ENCODE results near the gene ARSG. TPM values are rescaled to one million over a fixed set of nuclear protein-coding genes. Genes with fewer than 3 reads are reported as not detected.

ARSG gene
- total and polyA plus RNA-seq, 2 of the 13 experiments (the other 11 are each of a cell fraction or from before 2014, with no cell fraction given), result 3.7 to 15.2 TPM

DNA sequence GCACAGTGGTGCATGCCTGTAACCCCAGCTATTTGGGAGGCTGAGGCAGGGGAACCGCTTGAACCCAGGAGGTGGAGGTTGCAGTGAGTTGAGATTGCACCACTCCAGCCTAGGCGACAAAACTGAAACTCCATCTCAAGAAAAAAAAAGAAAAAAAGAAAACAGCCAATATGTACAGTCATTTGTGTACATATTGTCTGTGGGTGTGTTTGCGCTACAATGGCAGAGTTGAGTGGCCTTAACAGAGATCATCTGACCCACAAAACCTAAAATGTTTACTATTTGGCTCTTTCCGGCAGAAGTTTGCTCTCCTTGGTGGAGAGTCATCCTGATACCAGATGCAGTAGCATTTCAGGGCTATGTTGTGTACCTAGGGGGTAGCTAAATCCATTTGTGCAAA lies 57.9 kb downstream of the ARSG start (continued):
- TF ChIP-seq, protein P1, sequence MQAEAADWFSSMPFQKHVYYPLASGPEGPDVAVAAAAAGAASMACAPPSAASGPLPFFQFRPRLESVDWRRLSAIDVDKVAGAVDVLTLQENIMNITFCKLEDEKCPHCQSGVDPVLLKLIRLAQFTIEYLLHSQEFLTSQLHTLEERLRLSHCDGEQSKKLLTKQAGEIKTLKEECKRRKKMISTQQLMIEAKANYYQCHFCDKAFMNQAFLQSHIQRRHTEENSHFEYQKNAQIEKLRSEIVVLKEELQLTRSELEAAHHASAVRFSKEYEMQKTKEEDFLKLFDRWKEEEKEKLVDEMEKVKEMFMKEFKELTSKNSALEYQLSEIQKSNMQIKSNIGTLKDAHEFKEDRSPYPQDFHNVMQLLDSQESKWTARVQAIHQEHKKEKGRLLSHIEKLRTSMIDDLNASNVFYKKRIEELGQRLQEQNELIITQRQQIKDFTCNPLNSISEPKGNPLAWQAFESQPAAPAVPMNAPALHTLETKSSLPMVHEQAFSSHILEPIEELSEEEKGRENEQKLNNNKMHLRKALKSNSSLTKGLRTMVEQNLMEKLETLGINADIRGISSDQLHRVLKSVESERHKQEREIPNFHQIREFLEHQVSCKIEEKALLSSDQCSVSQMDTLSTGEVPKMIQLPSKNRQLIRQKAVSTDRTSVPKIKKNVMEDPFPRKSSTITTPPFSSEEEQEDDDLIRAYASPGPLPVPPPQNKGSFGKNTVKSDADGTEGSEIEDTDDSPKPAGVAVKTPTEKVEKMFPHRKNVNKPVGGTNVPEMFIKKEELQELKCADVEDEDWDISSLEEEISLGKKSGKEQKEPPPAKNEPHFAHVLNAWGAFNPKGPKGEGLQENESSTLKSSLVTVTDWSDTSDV (CRISPR knock-in tag; IDR thresholded peaks at IDR 0.05), result no peak
- TF ChIP-seq ZBTB42 (CRISPR knock-in tag; IDR thresholded peaks at IDR 0.05) (no peak), CCDC6 (CRISPR knock-in tag; IDR thresholded peaks at IDR 0.05) (no peak), ZNF879 (CRISPR knock-in tag; IDR thresholded peaks at IDR 0.05) (no peak), ARNTL (CRISPR knock-in tag; IDR thresholded peaks at IDR 0.05) (no peak), ZFP36L1 (CRISPR knock-in tag; IDR thresholded peaks at IDR 0.05) (no peak), ATAD3A (CRISPR knock-in tag; IDR thresholded peaks at IDR 0.05) (no peak), SOX13 (IDR thresholded peaks at IDR 0.05) (no peak), SOX13 (CRISPR knock-in tag; conservative IDR thresholded peaks at IDR 0.05 in 1 of 2, IDR thresholded peaks at IDR 0.05 in 1 of 2) (peak in 1 of 2 experiments; percentile 67; a peak in 2 of 4 replicates), HES4 (CRISPR knock-in tag; IDR thresholded peaks at IDR 0.05; ENCODE audit: borderline replicate concordance) (no peak), KDM6A (CRISPR knock-in tag; IDR thresholded peaks at IDR 0.05; ENCODE audit: low read depth) (no peak)
- TF ChIP-seq, protein P2, sequence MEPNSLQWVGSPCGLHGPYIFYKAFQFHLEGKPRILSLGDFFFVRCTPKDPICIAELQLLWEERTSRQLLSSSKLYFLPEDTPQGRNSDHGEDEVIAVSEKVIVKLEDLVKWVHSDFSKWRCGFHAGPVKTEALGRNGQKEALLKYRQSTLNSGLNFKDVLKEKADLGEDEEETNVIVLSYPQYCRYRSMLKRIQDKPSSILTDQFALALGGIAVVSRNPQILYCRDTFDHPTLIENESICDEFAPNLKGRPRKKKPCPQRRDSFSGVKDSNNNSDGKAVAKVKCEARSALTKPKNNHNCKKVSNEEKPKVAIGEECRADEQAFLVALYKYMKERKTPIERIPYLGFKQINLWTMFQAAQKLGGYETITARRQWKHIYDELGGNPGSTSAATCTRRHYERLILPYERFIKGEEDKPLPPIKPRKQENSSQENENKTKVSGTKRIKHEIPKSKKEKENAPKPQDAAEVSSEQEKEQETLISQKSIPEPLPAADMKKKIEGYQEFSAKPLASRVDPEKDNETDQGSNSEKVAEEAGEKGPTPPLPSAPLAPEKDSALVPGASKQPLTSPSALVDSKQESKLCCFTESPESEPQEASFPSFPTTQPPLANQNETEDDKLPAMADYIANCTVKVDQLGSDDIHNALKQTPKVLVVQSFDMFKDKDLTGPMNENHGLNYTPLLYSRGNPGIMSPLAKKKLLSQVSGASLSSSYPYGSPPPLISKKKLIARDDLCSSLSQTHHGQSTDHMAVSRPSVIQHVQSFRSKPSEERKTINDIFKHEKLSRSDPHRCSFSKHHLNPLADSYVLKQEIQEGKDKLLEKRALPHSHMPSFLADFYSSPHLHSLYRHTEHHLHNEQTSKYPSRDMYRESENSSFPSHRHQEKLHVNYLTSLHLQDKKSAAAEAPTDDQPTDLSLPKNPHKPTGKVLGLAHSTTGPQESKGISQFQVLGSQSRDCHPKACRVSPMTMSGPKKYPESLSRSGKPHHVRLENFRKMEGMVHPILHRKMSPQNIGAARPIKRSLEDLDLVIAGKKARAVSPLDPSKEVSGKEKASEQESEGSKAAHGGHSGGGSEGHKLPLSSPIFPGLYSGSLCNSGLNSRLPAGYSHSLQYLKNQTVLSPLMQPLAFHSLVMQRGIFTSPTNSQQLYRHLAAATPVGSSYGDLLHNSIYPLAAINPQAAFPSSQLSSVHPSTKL (CRISPR knock-in tag; IDR thresholded peaks at IDR 0.05), result peak; percentile 49
- TF ChIP-seq, protein P3, sequence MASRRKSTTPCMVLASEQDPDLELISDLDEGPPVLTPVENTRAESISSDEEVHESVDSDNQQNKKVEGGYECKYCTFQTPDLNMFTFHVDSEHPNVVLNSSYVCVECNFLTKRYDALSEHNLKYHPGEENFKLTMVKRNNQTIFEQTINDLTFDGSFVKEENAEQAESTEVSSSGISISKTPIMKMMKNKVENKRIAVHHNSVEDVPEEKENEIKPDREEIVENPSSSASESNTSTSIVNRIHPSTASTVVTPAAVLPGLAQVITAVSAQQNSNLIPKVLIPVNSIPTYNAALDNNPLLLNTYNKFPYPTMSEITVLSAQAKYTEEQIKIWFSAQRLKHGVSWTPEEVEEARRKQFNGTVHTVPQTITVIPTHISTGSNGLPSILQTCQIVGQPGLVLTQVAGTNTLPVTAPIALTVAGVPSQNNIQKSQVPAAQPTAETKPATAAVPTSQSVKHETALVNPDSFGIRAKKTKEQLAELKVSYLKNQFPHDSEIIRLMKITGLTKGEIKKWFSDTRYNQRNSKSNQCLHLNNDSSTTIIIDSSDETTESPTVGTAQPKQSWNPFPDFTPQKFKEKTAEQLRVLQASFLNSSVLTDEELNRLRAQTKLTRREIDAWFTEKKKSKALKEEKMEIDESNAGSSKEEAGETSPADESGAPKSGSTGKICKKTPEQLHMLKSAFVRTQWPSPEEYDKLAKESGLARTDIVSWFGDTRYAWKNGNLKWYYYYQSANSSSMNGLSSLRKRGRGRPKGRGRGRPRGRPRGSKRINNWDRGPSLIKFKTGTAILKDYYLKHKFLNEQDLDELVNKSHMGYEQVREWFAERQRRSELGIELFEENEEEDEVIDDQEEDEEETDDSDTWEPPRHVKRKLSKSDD (CRISPR knock-in tag; IDR thresholded peaks at IDR 0.05; ENCODE audit: low read depth), result no peak
- TF ChIP-seq, protein P4, sequence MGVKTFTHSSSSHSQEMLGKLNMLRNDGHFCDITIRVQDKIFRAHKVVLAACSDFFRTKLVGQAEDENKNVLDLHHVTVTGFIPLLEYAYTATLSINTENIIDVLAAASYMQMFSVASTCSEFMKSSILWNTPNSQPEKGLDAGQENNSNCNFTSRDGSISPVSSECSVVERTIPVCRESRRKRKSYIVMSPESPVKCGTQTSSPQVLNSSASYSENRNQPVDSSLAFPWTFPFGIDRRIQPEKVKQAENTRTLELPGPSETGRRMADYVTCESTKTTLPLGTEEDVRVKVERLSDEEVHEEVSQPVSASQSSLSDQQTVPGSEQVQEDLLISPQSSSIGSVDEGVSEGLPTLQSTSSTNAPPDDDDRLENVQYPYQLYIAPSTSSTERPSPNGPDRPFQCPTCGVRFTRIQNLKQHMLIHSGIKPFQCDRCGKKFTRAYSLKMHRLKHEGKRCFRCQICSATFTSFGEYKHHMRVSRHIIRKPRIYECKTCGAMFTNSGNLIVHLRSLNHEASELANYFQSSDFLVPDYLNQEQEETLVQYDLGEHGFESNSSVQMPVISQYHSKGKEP (CRISPR knock-in tag; IDR thresholded peaks at IDR 0.05), result no peak
- TF ChIP-seq, protein P5, sequence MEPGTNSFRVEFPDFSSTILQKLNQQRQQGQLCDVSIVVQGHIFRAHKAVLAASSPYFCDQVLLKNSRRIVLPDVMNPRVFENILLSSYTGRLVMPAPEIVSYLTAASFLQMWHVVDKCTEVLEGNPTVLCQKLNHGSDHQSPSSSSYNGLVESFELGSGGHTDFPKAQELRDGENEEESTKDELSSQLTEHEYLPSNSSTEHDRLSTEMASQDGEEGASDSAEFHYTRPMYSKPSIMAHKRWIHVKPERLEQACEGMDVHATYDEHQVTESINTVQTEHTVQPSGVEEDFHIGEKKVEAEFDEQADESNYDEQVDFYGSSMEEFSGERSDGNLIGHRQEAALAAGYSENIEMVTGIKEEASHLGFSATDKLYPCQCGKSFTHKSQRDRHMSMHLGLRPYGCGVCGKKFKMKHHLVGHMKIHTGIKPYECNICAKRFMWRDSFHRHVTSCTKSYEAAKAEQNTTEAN (CRISPR knock-in tag; conservative IDR thresholded peaks at IDR 0.05), result no peak
- TF ChIP-seq, protein P6, sequence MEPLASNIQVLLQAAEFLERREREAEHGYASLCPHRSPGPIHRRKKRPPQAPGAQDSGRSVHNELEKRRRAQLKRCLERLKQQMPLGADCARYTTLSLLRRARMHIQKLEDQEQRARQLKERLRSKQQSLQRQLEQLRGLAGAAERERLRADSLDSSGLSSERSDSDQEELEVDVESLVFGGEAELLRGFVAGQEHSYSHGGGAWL (CRISPR knock-in tag; IDR thresholded peaks at IDR 0.05), result no peak
- TF ChIP-seq, protein P7, sequence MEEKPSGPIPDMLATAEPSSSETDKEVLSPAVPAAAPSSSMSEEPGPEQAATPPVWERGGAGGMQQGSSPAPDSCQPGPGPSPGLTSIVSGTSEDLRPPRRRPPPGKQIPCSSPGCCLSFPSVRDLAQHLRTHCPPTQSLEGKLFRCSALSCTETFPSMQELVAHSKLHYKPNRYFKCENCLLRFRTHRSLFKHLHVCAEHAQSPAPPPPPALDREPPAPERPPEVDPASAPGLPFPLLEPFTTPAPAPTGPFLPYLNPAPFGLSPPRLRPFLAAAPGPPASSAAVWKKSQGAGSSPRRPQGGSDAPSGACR (CRISPR knock-in tag; IDR thresholded peaks at IDR 0.05), result no peak
